ENCODE measurements around the gene LIN7B. TPM values are rescaled to one million over a fixed set of nuclear protein-coding genes. Genes with fewer than 3 reads are reported as not detected.
"Not testable (repeated sequence)": the region's sequence is repeated elsewhere in the genome, so short reads cannot be mapped to it uniquely, and the experiment has no call there.

LIN7B gene
- total RNA-seq, 1 experiment from 2014 or later, result 1.8 TPM

DNA sequence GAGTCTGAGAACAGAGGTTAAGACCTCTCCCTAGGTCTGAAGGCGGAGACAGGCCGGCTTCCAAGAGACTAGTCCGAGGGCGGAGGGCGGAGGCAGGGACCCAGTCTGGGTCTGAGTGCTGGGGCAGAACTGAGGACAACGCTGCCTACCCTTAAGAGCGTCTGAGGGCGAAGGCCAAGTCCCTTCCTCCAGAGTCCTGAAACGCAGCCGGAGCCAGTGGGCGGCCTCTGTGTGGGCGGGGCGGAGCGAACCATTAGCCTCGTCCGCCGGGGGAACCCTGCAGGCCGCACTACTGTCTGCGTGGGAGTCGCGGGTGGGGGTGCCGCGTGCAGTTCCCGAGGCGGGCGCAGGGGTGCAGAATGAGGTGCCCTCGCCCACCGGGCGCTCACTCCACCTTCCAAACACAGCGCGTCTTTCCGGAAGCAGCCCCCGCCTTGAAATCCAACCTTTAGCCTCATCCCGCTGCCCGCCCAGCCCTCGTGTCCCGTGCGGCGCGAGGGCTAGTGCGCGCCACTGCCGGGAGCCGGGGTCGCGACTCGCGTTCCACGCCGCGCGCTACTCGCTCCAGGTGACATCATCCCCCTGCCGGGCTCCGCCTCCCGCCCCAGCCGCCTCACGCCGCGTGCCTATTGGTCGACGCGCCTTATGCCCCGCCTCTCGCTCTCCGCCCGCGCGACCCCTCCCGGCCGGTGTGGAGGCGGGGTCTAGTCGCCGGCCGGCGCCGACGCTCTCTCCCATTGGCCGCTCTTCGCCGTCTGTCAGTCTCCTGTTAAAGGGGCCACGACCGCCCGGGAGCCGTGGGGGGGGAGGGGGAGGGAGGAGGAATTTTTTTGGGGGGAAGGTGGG, 4.6 kb downstream of the LIN7B start, which contains the start of gene C19orf73:
Gene C19orf73 (minus strand): TSS at position 579 of the 846 bp plus-strand sequence. CDS start 121 bp downstream, at position 458.
- DNase-seq (ENCODE audit: extremely low read depth, low read depth), result peak; percentile 84

DNA sequence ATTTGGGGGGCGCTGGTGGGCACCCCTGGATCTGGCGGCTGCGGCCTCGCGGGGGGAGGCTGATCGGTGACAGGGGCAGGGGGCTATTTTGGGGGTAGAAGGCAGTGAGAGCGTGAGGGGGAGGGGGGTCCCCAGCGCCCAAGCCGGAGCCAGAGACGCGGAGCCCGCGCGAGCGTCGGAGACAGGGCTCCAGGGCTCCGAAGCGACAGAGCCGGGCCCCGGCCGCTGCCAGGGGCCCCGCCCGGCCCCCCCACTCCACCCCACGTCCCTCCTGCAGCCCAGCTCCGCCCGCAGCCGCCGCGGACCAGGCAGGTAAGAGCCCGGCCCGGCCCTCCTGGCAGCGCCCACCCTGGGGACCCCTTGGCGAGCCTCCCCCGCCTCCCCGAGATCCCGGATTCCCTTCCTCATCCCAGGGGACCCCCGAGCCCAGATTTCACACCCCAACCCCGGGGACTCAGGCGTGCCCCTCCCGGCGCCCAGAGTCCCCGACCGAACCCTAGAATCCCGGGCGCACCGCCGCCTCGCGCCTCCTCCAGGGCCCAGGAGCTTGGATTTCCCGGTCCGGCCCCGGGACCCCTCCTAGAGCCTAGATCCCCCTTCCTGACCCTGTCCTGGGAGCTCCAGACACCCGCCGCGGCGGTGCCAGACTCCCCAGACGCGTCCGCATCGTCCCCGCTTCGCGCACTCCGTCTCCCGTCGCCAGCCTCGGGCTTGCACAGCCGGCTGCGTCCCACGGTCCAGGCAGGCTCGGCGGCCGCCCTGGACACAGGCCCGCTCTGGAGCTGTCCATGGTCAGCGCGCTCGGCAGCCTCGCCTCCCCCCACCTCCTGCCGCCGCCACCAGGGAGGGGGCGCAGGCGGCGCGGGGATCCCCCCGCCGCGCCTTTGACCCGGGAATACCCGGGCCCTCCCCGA, 5.5 kb downstream of the LIN7B start, which contains the start of gene PPFIA3:
Gene PPFIA3 (plus strand): TSS at position 134 of the 914 bp plus-strand sequence. CDS start 8,330 bp downstream, outside the sequence.
- DNase-seq (ENCODE audit: extremely low read depth, low read depth), result no peak

DNA sequence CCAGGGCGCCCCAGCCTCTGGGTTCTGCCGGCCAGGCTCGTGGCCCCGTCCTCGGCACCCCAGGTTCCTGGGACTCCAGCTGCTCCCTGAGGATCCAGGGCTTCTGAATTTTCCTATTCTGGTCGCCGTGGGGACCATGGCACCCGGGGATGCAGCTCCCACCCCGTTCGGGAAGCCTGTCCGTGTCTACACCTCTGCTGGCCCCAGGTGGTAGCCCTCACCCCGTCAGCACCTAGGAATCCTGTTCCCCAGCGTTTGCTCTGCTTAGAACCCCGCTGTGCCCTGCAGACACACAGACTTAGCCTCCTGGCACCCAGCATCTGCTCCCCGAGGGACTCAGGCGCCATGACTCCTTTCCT, 6.1 kb downstream of the LIN7B start:
- no peak for DNase-seq (ENCODE audit: extremely low read depth, low read depth)

DNA sequence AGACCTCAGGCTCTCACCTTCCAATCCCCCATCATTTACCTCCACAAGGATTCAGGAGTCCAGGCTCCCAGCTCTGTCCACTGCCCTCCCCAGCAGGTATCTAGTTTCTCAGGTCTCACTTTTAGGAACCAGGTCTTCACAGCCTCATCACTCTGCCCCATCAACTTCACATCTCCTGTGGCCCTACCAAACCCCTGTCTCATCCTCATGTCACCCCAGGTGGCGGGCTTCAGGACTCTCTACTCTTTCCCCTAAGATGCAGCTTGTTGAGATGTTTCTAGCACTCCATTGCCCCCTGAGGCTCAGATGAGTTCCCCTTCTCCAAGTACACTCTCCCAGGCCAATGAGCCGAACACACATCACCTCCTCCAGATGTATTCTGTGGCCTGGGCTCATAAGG, 6.7 kb downstream of the LIN7B start:
- no peak for DNase-seq (ENCODE audit: extremely low read depth, low read depth)

DNA sequence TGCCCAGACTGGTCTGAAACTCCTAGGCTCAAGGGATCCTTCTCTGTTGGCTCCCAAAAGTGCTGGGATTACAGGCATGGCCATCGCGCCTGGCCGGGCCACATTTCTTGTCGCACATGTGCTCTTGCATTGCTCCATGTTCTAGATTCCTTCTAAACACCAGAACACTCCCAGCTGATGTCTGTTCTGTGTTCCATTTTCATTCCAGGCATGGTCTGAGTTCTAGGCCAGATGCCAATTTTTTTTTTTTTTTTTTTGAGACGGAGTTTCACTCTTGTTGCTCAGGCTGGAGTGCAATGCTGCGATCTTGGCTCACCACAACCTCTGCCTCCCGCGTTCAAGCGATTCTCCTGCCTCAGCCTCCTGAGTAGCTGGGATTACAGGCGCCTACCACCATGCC, 7.7 kb downstream of the LIN7B start:
- DNase-seq (ENCODE audit: extremely low read depth, low read depth), result not testable (repeated sequence)

DNA sequence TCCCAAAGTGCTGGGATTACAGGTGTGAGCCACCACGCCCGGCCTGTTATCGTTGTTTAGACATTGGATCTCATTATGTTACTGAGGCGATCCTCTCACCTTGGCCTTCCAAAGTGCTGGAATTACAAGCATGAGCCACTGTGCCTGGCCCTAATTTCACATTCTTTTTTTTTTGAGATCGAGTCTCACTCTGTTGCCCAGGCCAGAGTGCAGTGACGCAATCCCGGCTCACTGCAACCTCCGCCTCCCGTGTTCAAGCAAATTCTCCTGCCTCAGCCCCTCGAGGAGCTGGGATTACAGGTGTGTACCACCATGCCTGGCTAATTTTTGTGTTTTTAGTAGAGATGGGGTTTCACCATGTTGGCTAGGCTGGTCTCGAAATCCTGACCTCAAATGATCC, 9.1 kb downstream of the LIN7B start:
- DNase-seq (ENCODE audit: extremely low read depth, low read depth), result not testable (repeated sequence)

DNA sequence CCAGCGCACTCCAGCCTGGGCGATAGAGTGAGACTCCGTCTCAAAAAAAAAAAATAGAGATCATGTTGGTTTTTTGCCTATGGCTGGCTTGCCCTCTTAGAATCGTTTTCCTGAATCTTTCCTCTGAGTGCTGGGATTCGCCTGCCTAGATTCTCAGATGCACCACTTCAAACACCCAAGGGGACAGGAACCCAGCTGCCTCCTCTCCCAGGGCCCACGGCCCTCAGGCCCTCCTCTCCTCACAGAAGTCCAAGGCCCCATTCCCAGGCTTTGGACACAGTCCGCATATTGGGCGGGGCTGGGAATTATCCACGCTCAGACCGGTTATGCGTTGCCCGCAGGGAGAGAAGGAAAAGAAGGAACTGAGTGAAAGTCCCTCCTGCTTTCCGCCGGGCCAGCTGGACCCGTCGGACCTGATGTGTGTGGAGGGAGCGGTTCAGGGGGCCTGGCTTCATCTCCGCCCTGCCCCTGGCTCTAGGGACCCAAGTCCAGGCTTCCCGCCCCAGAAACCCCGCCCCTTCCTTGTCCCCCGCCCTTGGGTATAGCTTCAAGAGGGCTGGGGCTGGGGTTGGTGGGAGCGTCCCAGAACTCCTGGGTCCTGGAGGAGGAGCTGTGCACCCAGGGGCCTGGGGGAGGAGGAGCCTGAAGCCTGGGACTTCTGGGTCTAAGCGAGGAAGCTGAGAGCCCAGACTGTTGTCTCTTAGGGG, 11.0 kb downstream of the LIN7B start:
- no peak for DNase-seq (ENCODE audit: extremely low read depth, low read depth)

DNA sequence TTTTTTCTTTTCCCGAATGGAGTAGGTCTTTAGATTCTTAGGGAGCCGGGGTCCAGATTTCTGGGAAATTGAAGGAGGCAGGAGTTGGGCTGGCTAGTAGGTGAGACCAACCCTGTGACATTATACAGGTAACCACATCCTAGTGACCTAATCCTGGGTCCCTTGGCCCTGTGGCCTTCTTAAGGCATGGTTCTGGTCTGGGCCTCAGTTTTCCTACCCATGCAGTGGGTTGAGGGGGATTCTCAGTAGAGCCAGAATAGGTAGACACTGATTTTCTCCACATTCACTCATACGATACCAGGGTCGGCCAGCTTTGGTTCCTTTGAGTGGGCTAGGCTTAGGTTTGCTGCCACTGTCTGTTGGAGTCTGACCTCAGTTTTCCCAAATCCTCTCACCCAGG, 12.4 kb downstream of the LIN7B start:
- no peak for DNase-seq (ENCODE audit: extremely low read depth, low read depth)

DNA sequence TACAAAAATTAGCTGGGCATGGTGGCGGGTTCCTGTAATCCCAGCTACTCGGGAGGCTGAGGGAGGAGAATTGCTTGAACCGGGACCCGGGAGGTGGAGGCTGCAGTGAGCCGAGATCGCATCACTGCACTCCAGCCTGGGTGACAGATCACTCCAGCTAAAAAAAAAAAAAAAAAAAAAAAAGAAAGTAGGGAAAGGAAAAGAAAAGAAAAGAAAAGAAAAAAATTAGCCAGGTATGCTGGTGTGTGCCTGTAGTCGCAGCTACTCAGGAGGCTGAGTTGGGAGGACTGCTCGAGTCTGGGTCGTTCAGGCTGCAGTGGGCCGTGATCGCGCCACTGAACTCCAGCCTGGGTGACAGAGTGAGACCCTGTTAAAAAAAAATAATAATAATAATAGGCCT, 13.1 kb downstream of the LIN7B start:
- not testable (repeated sequence) for DNase-seq (ENCODE audit: extremely low read depth, low read depth)

DNA sequence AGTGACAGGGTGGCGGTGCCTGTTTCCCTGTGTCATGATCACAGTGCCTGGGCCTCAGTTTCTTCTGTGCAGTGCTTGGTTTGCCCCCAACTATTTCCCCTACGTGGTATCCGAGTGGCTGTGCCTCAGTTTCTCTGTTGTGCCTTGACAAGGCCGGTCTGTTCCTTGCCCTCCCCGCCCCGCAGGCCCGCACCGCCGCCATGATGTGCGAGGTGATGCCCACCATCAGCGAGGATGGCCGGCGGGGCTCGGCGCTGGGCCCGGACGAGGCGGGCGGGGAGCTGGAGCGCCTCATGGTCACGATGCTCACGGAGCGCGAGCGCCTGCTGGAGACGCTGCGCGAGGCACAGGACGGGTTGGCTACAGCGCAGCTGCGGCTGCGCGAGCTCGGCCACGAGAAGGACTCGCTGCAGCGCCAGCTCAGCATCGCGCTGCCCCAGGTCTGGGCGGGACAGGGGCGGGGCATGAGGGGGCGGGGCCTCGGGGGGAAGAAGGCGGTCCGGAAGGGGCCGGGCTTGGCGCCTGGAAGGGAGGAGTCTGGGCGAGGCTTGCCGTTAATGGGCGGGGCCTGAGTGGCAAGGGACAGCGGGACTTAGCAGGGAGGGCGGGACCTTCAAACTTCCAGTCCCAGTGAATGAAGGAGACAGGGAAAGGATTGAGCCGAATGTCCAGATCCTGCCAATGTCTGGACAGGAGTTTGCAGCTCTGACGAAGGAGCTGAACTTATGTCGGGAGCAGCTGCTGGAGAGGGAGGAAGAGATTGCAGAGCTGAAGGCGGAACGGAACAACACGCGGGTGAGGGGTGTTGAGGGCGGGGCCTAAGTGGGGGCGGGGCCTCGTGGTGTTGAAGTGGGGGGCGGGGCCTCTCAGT, 13.7 kb downstream of the LIN7B start:
- DNase-seq (ENCODE audit: extremely low read depth, low read depth), result peak; percentile 95

DNA sequence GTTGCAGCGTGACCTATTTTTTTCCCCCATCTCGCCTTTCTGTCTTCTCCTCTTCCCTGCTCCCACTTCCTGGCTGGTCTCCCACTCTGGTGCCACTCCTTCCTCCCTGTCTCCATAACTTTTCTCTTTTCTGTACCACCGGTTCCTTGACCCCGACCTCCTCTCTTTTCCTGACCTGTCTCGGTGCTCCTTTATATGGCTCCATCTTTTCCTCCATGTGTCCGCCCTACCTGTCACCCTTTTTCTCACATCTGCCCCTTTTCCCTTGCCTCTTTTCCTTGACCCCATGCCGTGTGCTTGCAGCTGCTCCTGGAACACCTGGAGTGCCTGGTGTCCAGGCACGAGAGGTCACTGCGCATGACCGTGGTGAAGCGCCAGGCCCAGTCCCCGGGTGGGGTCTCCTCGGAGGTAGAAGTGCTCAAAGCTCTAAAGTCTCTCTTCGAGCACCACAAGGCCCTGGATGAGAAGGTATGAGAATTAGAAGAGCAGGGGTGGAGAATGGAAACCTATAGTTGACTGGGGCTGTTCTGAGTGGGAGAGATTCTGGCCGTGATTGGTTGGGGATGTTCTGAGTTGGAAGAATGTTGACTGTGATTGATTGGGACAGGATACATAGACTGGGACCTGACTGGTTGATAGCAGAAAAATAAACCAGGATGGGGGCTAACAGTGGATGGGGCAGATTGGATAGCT, 14.5 kb downstream of the LIN7B start:
- no peak for DNase-seq (ENCODE audit: extremely low read depth, low read depth)

DNA sequence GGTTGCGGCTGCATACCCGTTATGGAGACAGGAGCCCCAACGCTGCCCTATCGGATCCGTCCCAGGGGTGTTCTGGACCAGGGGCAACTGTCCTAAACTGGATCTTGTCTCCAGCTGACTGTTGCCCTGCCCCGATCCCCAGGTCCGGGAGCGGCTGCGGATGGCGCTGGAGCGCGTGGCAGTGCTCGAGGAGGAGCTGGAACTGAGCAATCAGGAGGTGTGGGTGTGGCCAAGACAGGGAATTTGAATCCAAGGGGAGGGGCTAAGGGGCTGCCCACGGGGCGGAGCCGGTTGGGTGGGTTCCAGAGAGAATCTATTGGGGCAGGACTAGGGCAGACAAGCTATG, 15.0 kb downstream of the LIN7B start:
- no peak for DNase-seq (ENCODE audit: extremely low read depth, low read depth)

DNA sequence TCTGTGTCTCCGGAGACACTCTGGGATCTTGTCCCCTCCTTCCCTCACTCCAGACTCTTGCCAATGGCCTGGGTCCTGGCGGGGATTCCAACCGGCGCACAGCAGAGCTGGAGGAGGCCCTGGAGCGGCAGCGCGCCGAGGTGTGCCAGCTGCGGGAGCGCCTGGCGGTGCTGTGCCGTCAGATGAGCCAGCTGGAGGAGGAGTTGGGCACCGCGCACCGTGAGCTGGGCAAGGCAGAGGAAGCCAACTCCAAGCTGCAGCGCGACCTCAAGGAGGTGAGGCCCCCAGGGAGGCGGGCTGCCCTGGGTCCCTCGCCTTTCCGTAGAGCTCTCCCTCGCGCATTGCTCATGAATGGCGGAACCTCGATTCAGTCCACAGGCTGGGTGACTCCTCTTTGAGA, 16.2 kb downstream of the LIN7B start:
- DNase-seq (ENCODE audit: extremely low read depth, low read depth), result no peak

DNA sequence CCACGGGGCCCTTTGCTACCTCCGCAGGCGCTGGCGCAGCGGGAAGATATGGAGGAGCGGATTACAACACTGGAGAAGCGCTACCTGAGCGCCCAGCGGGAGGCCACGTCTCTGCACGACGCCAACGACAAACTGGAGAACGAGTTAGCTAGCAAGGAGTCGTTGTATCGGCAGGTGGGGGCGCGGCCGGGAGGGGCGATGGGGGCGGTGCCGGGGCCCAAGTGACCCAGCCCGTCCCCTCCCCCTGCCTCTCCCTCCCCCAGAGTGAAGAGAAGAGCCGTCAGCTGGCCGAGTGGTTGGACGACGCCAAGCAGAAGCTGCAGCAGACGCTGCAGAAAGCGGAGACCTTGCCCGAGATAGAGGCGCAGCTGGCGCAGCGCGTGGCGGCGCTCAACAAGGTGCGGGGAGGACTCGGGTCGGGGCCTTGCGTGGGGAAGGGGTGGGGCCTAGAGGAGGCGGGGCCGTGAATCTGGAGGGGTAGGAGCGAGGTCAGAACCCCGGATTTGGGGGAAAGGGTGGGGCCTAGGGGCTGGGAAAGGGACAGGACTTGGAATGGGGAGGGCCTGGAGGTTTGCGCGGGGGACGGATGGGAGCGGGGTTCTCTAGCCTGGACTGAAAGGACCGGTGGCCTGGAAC, 18.9 kb downstream of the LIN7B start:
- DNase-seq (ENCODE audit: extremely low read depth, low read depth), result no peak

DNA sequence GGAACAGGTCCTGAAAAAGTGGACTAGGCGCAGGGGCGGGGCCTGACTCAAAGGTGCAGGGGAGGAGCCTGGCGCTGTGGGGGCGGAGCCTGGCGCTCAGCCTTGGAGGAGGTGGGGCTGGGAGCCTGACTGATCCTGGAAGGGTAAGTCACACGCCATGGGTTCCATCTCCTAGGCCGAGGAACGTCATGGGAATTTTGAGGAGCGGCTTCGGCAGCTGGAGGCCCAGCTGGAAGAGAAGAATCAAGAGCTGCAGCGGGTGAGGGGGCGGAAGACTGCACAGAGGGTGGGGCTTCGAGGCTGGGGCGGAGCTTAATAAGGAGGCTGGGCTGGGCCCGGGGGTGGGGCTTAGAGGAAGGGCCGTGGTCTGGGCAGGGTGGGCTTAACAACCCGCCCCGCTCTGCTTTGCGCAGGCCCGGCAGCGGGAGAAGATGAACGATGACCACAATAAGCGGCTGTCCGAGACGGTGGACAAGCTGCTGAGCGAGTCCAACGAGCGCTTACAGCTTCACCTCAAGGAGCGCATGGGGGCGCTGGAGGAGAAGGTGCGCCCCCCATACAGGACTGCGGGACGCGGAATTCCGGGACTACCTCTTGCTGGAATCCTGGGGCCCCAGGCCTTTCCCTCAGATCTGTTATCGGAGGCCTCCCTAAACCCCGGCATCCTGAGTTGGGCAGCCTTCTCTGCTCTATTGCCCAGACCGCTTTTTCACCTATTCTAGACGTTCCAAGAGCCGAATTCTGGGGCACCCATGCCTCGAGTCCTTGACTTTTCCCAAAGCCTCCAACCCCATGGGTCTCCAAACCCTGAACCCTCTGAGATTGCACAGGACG, 19.7 kb downstream of the LIN7B start:
- DNase-seq (ENCODE audit: extremely low read depth, low read depth), result no peak

DNA sequence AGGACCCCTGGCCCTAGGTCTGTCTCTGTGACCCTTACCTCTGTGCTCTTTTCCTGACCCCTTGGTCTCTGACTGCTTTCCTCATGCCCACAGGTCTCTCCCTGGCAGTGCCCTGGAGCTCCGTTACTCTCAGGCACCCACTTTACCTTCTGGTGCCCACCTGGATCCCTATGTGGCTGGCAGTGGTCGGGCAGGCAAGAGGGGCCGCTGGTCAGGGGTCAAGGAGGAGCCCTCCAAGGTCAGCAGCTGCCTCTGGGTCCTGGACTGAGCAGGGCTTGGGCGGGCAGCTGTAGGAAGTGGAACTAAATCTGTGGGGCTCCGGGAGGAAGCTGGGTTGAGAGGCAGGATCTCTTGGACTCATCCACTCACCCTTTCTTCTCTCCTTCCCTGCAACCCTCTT, 21.5 kb downstream of the LIN7B start:
- DNase-seq (ENCODE audit: extremely low read depth, low read depth), result no peak

DNA sequence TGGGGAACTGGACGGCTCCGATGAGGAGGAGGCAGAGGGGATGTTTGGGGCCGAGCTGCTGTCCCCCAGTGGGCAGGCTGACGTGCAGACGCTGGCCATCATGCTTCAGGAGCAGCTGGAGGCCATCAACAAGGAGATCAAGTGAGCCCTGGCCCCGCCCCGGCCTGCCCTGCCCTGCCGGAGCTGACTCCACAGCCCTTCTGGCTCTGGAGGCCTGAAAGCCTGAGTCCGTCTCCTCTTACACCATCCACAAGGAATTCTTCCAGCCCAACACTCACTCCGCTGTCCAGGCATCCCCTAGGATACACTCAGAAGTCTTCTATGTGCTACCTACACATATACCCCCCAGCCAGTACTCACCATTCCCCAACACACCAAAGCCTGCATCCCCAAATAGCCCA, 22.6 kb downstream of the LIN7B start:
- no peak for DNase-seq (ENCODE audit: extremely low read depth, low read depth)

DNA sequence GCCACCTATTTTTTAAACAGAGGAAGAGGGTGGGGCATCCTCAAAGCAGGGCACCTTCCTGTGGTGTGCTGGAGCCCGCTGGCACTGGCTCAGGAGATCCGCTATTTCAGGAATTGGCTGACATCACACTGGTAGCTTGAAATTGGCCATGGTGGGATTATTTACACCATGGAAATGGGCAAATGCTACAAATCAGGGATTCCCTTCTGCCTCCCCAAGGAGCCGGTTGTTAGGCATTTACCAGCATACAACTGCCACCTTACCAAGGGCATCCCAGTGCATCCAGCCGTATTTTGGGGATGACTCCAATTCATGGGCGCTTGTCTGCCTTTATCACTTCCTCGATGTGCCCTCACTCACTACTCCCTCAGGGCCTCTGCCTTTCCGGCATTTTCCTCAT, 26.8 kb downstream of the LIN7B start:
- DNase-seq (ENCODE audit: extremely low read depth, low read depth), result no peak
